OCI-LY3 (cell line): Measurements from ENCODE around the gene LHFPL3.

Experiments used
- H2AFZ ChIP-seq: fragments of 200-600, 300-600 bp; shearing (Covaris generic); 2 replicates; pipeline ENCODE4 v1.6.0; 2014; ENCODE audit warnings: antibody characterized with exemption, low read depth, low read length
- H3K27ac ChIP-seq: fragments of 200-600, 300-600 bp; sonication (generic); 2 replicates; pipeline ENCODE4 v1.5.1; 2014; ENCODE audit warnings: mild to moderate bottlenecking, low read length, moderate library complexity, mixed read lengths
- H3K27me3 ChIP-seq: fragments of 200-600, 300-600 bp; sonication (generic); 2 replicates; pipeline ENCODE4 v1.6.1; 2014; ENCODE audit warnings: low read depth, low read length, mixed read lengths
- H3K36me3 ChIP-seq: fragments of 200-600, 300-600 bp; sonication (generic); replicated peaks from 2 replicates; pipeline ENCODE3; 2014; ENCODE audit warnings: low read depth, low read length, mixed read lengths
- H3K4me1 ChIP-seq: fragments of 300-600, 200-600 bp; sonication (generic); 2 replicates; pipeline ENCODE4 v1.6.1; 2014; ENCODE audit warnings: low read length, mixed read lengths
- H3K4me2 ChIP-seq: fragments of 200-600, 300-600 bp; sonication (generic); 2 replicates; pipeline ENCODE4 v1.6.1; 2014; ENCODE audit warnings: low read length, mixed read lengths
- H3K4me3 ChIP-seq: fragments of 300-600, 200-600 bp; sonication (generic); 2 replicates; pipeline ENCODE4 v1.5.1; 2014; ENCODE audit warnings: antibody characterized with exemption, mild to moderate bottlenecking, low read length, moderate library complexity
- H3K79me2 ChIP-seq: fragments of 300-600, 200-600 bp; shearing (Covaris generic); 2 replicates; pipeline ENCODE4 v1.6.1; 2014; ENCODE audit warnings: mild to moderate bottlenecking, low read length, mixed read lengths
- H3K9ac ChIP-seq: fragments of 300-600, 200-600 bp; shearing (Covaris generic); 2 replicates; pipeline ENCODE4 v1.6.0; 2014; ENCODE audit warnings: mild to moderate bottlenecking, low read length, moderate library complexity
- H3K9me3 ChIP-seq: fragments of 200-600, 300-600 bp; shearing (Covaris generic); 2 replicates; pipeline ENCODE4 v1.6.1; 2014; ENCODE audit warnings: low read length, mixed read lengths; ENCODE audit not compliant: insufficient read depth
- H4K20me1 ChIP-seq: fragments of 200-600, 300-600 bp; sonication (generic); 2 replicates; pipeline ENCODE4 v1.6.1; 2016; ENCODE audit warnings: low read length, mixed read lengths; ENCODE audit not compliant: insufficient read depth
- CTCF ChIP-seq: fragments of 200-600, 300-600 bp; sonication (generic); IDR thresholded peaks from 2 replicates; pipeline ENCODE4 v1.5.1; 2014; ENCODE audit warnings: antibody characterized with exemption, low read length, low read depth
- EZH2phosphoT487 ChIP-seq: fragments of 200-600 bp; shearing (Covaris generic); IDR thresholded peaks from 2 replicates; pipeline ENCODE4 v1.6.1; 2018; ENCODE audit warnings: antibody characterized with exemption, mixed run types, low read depth

The LHFPL3 gene

GRCh38 chr7:104846731-104847130, 518.3 kb downstream of the LHFPL3 start:
- Histone ChIP-seq H3K4me3 (no peak overlapping the region), H2AFZ (no peak overlapping the region), H3K27ac (no peak overlapping the region), H3K36me3 (no peaks in the 10 kb centered on the region), H3K79me2 (no peaks in the 10 kb centered on the region), H3K9ac (no peak overlapping the region), H3K9me3 (no peaks in the 10 kb centered on the region), H3K4me2 (no peak overlapping the region), H4K20me1 (no peaks in the 10 kb centered on the region), H3K27me3 (no peaks in the 10 kb centered on the region), H3K4me1 (peaks cover 37% of the 10 kb centered on the region)
- no peak for TF ChIP-seq CTCF
- TF ChIP-seq EZH2phosphoT487 = no peak

DNA sequence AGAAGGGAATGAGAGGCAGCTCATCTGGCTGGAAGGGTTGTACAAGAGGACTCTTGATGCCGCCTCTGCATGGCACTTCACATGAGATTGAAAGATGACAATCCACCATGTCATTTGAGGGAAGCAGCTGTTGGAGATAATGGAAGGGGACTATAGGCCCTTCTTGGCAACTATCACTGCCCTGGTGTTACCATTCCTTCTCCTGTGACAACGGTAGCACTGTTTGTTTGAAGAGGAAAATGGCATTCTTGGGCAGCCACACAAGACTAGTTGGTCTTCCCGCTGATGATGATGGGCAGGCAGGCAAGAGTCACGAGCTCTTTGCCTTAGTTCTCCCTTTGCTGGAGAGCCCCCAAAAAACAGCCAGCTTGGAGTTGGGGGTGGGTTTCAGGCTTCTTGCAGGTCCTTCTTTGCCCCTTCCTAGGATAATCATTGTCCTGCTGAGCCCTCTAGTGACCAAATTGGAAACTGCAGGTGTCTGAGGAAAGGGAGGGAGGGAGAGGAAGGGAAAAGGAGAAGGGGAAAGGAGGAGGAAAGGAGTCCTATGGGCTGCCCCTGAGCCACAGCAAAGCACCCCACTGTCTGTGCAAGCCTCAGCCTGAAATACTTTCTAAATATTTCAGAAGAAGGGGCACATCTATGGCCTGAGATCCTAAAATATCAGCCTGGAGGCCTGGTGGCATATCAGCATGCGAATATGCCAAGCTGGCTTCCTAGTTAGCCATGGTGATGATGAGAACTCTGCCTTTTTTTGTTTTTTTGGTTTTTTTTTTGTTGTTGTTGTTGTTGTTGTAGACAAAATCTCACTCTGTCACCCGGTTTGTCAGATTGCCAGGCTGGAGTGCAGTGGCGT, 520.0 kb downstream of the LHFPL3 start:
- Histone ChIP-seq H3K27ac (no peak overlapping the region), H3K4me3 (no peak overlapping the region), H2AFZ (no peak overlapping the region), H3K9ac (peak overlapping the region; percentile 2; the same call in 1 of the 2 replicates), H3K4me1 (peaks cover 35% of the 10 kb centered on the region), H3K36me3 (no peaks in the 10 kb centered on the region), H3K4me2 (peak overlapping the region; percentile 49), H4K20me1 (no peaks in the 10 kb centered on the region), H3K79me2 (no peaks in the 10 kb centered on the region), H3K9me3 (no peaks in the 10 kb centered on the region), H3K27me3 (no peaks in the 10 kb centered on the region)
- TF ChIP-seq EZH2phosphoT487 (no peak), CTCF (peak; percentile 95)

DNA sequence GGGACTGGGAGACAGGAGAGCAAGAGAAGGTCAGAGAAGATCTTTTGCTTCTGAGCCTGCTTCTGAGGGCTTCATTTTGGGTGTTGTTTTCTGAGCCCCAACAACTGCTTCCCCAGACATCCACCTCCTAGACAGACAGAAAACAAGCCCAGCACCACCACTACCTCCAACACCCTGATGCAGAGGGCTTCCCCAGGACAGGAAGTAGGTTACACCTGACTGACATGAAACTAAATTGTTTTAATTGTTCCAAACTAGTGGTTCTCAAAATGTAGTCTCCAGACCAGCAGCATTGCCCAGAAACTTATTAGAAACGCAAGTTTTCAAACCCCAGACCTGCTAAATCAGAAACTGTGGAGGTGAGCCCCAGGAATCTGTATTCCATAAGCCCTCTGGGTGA, 522.0 kb downstream of the LHFPL3 start:
- Histone ChIP-seq H3K79me2 (no peaks in the 10 kb centered on the region), H3K36me3 (no peaks in the 10 kb centered on the region), H3K4me2 (peak overlapping the region; percentile 64), H3K4me1 (peaks cover 35% of the 10 kb centered on the region), H3K27ac (no peak overlapping the region; the same call in 1 of the 2 replicates), H3K9me3 (no peaks in the 10 kb centered on the region), H3K4me3 (peak overlapping the region; percentile 24; the same call in 1 of the 2 replicates), H3K27me3 (no peaks in the 10 kb centered on the region), H4K20me1 (no peaks in the 10 kb centered on the region), H2AFZ (peak overlapping the region; percentile 37; the same call in 1 of the 2 replicates), H3K9ac (peak overlapping the region; percentile 30; the same call in 1 of the 2 replicates)
- TF ChIP-seq CTCF = no peak
- no peak for TF ChIP-seq EZH2phosphoT487

DNA sequence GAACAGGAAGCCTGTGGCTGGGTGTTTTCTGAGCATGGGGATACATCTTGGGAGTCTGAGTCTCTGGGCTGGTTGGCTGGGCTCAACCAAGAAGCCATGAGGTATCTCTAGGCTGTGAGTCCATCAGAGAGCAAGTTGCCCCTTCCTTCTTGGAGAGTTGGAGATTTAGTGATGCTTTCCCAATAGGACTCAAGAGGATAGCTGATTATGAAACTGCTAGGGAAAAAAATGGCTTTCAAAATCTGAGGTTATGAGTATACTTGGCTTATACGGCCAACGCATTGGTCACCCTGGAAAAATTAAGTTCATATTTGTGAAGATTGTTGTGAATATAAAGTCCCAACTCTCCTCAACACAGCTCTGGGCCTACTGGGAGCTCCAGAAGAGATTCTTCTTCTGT, 522.9 kb downstream of the LHFPL3 start:
- Histone ChIP-seq H2AFZ (no peak overlapping the region), H3K4me1 (peaks cover 35% of the 10 kb centered on the region), H3K9ac (no peak overlapping the region), H4K20me1 (no peaks in the 10 kb centered on the region), H3K27ac (no peak overlapping the region), H3K36me3 (no peaks in the 10 kb centered on the region), H3K79me2 (no peaks in the 10 kb centered on the region), H3K27me3 (no peaks in the 10 kb centered on the region), H3K4me3 (no peak overlapping the region), H3K4me2 (no peak overlapping the region), H3K9me3 (no peaks in the 10 kb centered on the region)
- TF ChIP-seq EZH2phosphoT487 = no peak
- TF ChIP-seq CTCF = no peak
